ENCODE data around the gene AKR1C3. TPM values are rescaled to one million over a fixed set of nuclear protein-coding genes. Genes with fewer than 3 reads are reported as not detected.

AKR1C3 gene
- total RNA-seq, 1 experiment from 2014 or later: 22.0 TPM

DNA sequence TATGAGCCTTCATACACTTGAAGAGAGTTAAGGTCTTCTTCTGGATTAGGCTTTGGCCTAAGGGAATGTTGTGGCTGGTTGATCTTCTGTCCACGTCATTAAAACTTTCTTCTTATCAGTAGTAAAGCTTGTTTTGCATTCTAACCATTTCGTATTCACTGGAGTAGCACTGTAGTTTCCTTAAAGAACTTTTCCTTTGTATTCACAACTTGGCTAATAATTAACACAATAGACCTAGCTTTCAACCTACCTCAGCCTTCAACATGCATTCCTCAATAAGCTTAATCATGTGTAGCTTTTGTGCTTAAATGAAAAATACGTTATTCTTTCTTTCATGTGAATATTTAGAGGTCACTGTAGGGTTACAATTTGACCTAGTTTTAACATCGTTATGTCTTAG, 48.0 kb downstream of the AKR1C3 start:
- ChIA-PET CTCF (interaction anchor here (0.6 kb wide), 2 partner anchors 19 to 195 kb away, joined by 3 read pairs; no protein-coding TSS in a partner anchor), POLR2A (no interaction called here)

DNA sequence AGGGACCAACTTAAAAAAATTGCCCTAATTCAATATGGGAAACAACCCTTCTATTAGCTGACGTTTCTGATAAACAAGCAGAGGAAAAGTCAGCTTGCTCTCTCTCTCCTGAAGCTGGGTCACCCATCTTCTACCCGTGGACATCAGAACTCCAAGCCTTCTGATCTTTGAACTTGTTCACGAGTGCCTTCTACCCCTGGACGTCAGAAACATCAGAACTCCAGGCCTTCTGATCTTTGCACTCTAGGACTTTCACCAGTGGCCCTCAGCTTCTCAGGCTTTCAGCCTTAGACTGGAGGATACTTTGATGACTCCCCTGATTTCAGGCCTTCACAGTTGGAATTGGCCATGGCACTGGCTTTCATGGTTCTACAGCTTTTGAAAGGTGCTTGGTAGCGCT, 48.9 kb downstream of the AKR1C3 start:
- H3K27me3 Mint-ChIP-seq (ENCODE audit: insufficient read depth, unreplicated experiment): no peaks in the 10 kb centered on the region
- TF ChIP-seq, protein P1, sequence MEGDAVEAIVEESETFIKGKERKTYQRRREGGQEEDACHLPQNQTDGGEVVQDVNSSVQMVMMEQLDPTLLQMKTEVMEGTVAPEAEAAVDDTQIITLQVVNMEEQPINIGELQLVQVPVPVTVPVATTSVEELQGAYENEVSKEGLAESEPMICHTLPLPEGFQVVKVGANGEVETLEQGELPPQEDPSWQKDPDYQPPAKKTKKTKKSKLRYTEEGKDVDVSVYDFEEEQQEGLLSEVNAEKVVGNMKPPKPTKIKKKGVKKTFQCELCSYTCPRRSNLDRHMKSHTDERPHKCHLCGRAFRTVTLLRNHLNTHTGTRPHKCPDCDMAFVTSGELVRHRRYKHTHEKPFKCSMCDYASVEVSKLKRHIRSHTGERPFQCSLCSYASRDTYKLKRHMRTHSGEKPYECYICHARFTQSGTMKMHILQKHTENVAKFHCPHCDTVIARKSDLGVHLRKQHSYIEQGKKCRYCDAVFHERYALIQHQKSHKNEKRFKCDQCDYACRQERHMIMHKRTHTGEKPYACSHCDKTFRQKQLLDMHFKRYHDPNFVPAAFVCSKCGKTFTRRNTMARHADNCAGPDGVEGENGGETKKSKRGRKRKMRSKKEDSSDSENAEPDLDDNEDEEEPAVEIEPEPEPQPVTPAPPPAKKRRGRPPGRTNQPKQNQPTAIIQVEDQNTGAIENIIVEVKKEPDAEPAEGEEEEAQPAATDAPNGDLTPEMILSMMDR (IDR thresholded peaks at IDR 0.05; ENCODE audit: unreplicated experiment): no peak
- BruUV-seq (replicated peaks): no TSS peak
- POLR2A ChIA-PET: no interaction called here
- peaks cover 4% of the 10 kb centered on the region for H3K4me1 Mint-ChIP-seq (ENCODE audit: insufficient read depth, unreplicated experiment)
- intact Hi-C loops (cut with micrococcal nuclease): no loop called here
- H3K36me3 Mint-ChIP-seq (ENCODE audit: insufficient read depth, unreplicated experiment): no peaks in the 10 kb centered on the region
- no peaks in the 10 kb centered on the region for H3K9me3 Mint-ChIP-seq (ENCODE audit: unreplicated experiment)
- H3K4me3 Mint-ChIP-seq (ENCODE audit: unreplicated experiment): no peak overlapping the region
- no peak overlapping the region for H3K27ac Mint-ChIP-seq (ENCODE audit: low read depth, unreplicated experiment)
- CTCF ChIA-PET: no interaction called here
- no peak for DNase-seq (ENCODE audit: unreplicated experiment)

More for the DNA sequence above, 48.0 kb downstream of the AKR1C3 start:
- no peaks in the 10 kb centered on the region for H3K36me3 Mint-ChIP-seq (ENCODE audit: insufficient read depth, unreplicated experiment)
- BruUV-seq (replicated peaks): no TSS peak
- H3K27ac Mint-ChIP-seq (ENCODE audit: low read depth, unreplicated experiment): no peak overlapping the region
- TF ChIP-seq, protein P1 (IDR thresholded peaks at IDR 0.05; ENCODE audit: unreplicated experiment): no peak
- intact Hi-C loops (cut with micrococcal nuclease): no loop called here
- no peak overlapping the region for H3K4me3 Mint-ChIP-seq (ENCODE audit: unreplicated experiment)
- H3K9me3 Mint-ChIP-seq (ENCODE audit: unreplicated experiment): no peaks in the 10 kb centered on the region
- H3K4me1 Mint-ChIP-seq (ENCODE audit: insufficient read depth, unreplicated experiment): no peaks in the 10 kb centered on the region
- no peaks in the 10 kb centered on the region for H3K27me3 Mint-ChIP-seq (ENCODE audit: insufficient read depth, unreplicated experiment)
- no peak for DNase-seq (ENCODE audit: unreplicated experiment)

DNA sequence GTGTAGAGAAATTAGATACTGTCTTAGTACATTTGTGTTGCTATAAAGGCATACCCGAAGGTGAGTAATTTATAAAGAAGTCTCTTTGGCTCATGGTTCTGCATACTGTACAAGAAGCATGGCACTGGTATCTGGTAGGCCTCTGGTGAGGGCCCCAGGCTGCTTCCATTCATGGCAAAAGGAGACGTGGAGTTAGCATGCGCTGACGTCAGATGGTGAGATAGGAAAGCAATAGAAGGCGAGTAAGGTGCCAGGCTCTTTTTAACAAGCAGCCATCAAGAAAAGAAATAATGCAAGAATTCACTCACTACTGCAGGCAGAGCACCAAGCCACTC, 52.7 kb downstream of the AKR1C3 start:
- no TSS peak for BruUV-seq (replicated peaks)
- POLR2A ChIA-PET: interaction anchor here (0.6 kb wide), 1 partner anchor 743 kb away, joined by 3 read pairs; the partner anchor contains the start of genes ANKRD16 and FBH1
- CTCF ChIA-PET: no interaction called here
- TF ChIP-seq, protein P1 (IDR thresholded peaks at IDR 0.05; ENCODE audit: unreplicated experiment): no peak
- no peaks in the 10 kb centered on the region for H3K36me3 Mint-ChIP-seq (ENCODE audit: insufficient read depth, unreplicated experiment)
- H3K27ac Mint-ChIP-seq (ENCODE audit: low read depth, unreplicated experiment): no peak overlapping the region
- H3K4me1 Mint-ChIP-seq (ENCODE audit: insufficient read depth, unreplicated experiment): peaks cover 11% of the 10 kb centered on the region
- H3K4me3 Mint-ChIP-seq (ENCODE audit: unreplicated experiment): no peak overlapping the region
- no peaks in the 10 kb centered on the region for H3K27me3 Mint-ChIP-seq (ENCODE audit: insufficient read depth, unreplicated experiment)
- DNase-seq (ENCODE audit: unreplicated experiment): no peak
- H3K9me3 Mint-ChIP-seq (ENCODE audit: unreplicated experiment): no peaks in the 10 kb centered on the region
- intact Hi-C loops (cut with micrococcal nuclease): no loop called here

DNA sequence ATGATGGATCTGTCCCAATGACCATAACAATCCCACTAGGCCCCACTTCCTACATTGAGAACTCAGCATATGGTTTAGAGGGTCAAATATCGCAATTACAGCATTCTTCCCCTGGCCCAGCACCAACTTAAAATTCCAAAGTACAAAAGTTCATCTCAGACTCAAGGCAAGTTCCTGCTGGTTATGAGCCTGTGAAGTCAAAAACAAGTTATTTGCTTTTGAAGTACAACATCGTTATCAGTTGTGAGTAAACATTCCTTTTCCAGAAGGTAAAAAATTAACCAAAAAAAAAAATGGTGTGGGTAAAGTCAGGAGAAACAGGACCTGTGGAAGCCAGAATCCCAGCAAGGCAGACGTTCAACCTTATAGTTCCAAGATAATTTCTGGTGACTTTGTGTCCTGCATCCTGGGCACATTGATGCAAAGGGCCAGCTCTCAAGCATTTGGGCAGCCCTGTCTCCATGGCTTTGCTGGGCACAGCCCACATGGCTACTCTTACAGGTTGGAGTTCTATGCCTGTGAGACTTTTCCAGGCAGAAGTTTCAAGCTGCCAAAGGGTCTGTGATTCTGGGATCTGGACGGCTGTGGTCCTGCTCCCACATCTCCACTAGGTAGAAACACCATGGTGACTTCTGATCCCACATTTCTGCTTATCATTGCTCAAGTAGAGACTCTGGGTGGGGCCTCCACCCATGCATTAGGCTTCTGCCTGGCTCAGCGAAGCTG, 53.2 kb downstream of the AKR1C3 start:
- DNase-seq (ENCODE audit: unreplicated experiment): no peak
- Mint-ChIP-seq H3K4me1 (ENCODE audit: insufficient read depth, unreplicated experiment) (peaks cover 11% of the 10 kb centered on the region), H3K4me3 (ENCODE audit: unreplicated experiment) (no peak overlapping the region), H3K36me3 (ENCODE audit: insufficient read depth, unreplicated experiment) (no peaks in the 10 kb centered on the region), H3K27ac (ENCODE audit: low read depth, unreplicated experiment) (no peak overlapping the region), H3K9me3 (ENCODE audit: unreplicated experiment) (no peaks in the 10 kb centered on the region), H3K27me3 (ENCODE audit: insufficient read depth, unreplicated experiment) (no peaks in the 10 kb centered on the region)
- TF ChIP-seq, protein P1 (IDR thresholded peaks at IDR 0.05; ENCODE audit: unreplicated experiment): no peak
- ChIA-PET POLR2A (no interaction called here), CTCF (interaction anchor here (0.7 kb wide), 1 partner anchor 1019 kb away, joined by 6 read pairs; no protein-coding TSS in a partner anchor)
- intact Hi-C loops (cut with micrococcal nuclease): no loop called here
- BruUV-seq (replicated peaks): no TSS peak
